Panc1 (cell line): ENCODE measurements around the gene CDK13. TPM values are rescaled to one million over a fixed set of nuclear protein-coding genes. Genes with fewer than 3 reads are reported as not detected.

Experiments
- ATAC-seq: fragments of 200-7000 bp; cut with Tn5 transposase; 2 replicates; pipeline ENCODE4 v1.9.1; 2020; ENCODE audit warnings: mild to moderate bottlenecking, moderate library complexity
- BruUV-seq: library from RNA; stranded (reverse); fragments of 400-500 nt; replicated peaks from 2 replicates; lab custom pipeline; 2021; lab: Mats Ljungman, UMichigan
- CTCF ChIA-PET: fragments of 300-600 bp; sonication (Branson Sonifier 250); formaldehyde crosslinking; loops from one replicate; lab custom pipeline; 2022; ENCODE audit warnings: antibody characterized with exemption; lab: Charles Lee
- POLR2A ChIA-PET: fragments of 300-600 bp; sonication (Branson Sonifier 250); formaldehyde crosslinking; loops from one replicate; lab custom pipeline; 2022; ENCODE audit warnings: antibody characterized with exemption; lab: Charles Lee
- DNase-seq: peaks from one replicate; pipeline ENCODE4 v3.0.0-alpha.2; 2010; ENCODE audit warnings: low read depth, low spot score
- H3K27ac ChIP-seq: 2 replicates; pipeline ENCODE4 v1.5.1; 2011; ENCODE audit warnings: mild to moderate bottlenecking, low read length, inconsistent platforms
- H3K27me3 ChIP-seq: fragments of 200-500 bp; sonication (Bioruptor generic); 2 replicates; pipeline ENCODE4 v1.6.0; 2014; ENCODE audit warnings: low read length, inconsistent platforms; ENCODE audit not compliant: control insufficient read depth, insufficient read depth
- H3K36me3 ChIP-seq: fragments of 200-500 bp; sonication (Bioruptor generic); 2 replicates; pipeline ENCODE4 v1.5.1; 2014; ENCODE audit warnings: inconsistent platforms, mild to moderate bottlenecking, low read length, moderate library complexity; ENCODE audit not compliant: control insufficient read depth, insufficient read depth
- H3K4me1 ChIP-seq: 2 replicates; pipeline ENCODE4 v1.5.1; 2011; ENCODE audit warnings: inconsistent platforms, mild to moderate bottlenecking, low read length, moderate library complexity; ENCODE audit not compliant: control insufficient read depth, insufficient read depth
- H3K4me3 ChIP-seq, 2 experiments: 2 replicates each; pipeline ENCODE4 v1.5.1; 2011 to 2012; ENCODE audit warnings: low read depth in 2 of 2, low read length in 2 of 2, mild to moderate bottlenecking in 2 of 2, inconsistent platforms in 1 of 2, moderate library complexity in 1 of 2
- H3K9me3 ChIP-seq: fragments of 200-500 bp; sonication (Bioruptor generic); 2 replicates; pipeline ENCODE4 v1.5.1; 2014; ENCODE audit warnings: low read depth, mild to moderate bottlenecking, inconsistent platforms, low read length, moderate library complexity; ENCODE audit not compliant: control insufficient read depth, insufficient read depth
- CTCF ChIP-seq: fragments of 450-650 bp; IDR thresholded peaks from 2 replicates; pipeline ENCODE4 v1.5.1; 2017; ENCODE audit warnings: mild to moderate bottlenecking
- POLR2AphosphoS5 ChIP-seq: IDR thresholded peaks from 2 replicates; pipeline ENCODE4 v1.6.1; 2012; ENCODE audit warnings: mild to moderate bottlenecking, low read depth, low read length, moderate library complexity
- REST ChIP-seq, 2 experiments: IDR thresholded peaks; 2 replicates each; pipeline ENCODE4 v1.6.1; 2011 to 2012; ENCODE audit warnings: low read depth in 2 of 2, control low read depth in 1 of 2, low read length in 1 of 2, mild to moderate bottlenecking in 1 of 2, moderate library complexity in 1 of 2; ENCODE audit not compliant: insufficient read depth in 1 of 2
- SIN3A ChIP-seq: IDR thresholded peaks from 2 replicates; pipeline ENCODE4 v1.6.1; 2012; ENCODE audit warnings: low read depth, mild to moderate bottlenecking, low read length, moderate library complexity, borderline replicate concordance; ENCODE audit not compliant: insufficient read depth
- TCF7L2 ChIP-seq: IDR thresholded peaks from 2 replicates; pipeline ENCODE4 v1.6.1; 2011; ENCODE audit warnings: mild to moderate bottlenecking, low read depth, low read length, inconsistent platforms
- in situ Hi-C: cut with HindIII; loops from 2 replicates; pipeline ENCODE4 v1.10.0; 2016; ENCODE audit warnings: low sequenced_read_pairs, low pct_unique_long_range_greater_than_20kb
- intact Hi-C: fragments of 100-400 bp; cut with micrococcal nuclease; formaldehyde crosslinking; loops from one replicate; pipeline ENCODE4 v1.10.0; 2022; ENCODE audit not compliant: unreplicated experiment
- total RNA-seq: library from RNA; stranded (reverse); gene quantifications from one replicate; pipeline ENCODE4 v1.2.1, GENCODE V29; 2021; ENCODE audit not compliant: unreplicated experiment

Gene CDK13
- total RNA-seq, 1 experiment from 2014 or later: 52.0 TPM

GRCh38 chr7:39937366-39938153, 12.5 kb upstream of the CDK13 start:
- ChIA-PET CTCF (no interaction called here), POLR2A (no interaction called here)
- H3K36me3 ChIP-seq: no peaks in the 10 kb centered on the region
- in situ Hi-C loops (no loop called here), intact Hi-C loops (no loop called here)
- DNase-seq: no peak
- no peak overlapping the region for H3K4me3 ChIP-seq
- TF ChIP-seq REST (IDR thresholded peaks at IDR 0.05; ENCODE audit: insufficient read depth in 1 of 2, low read depth in 2 of 2, low read length in 1 of 2) (no peak), POLR2AphosphoS5 (no peak), CTCF (no peak), SIN3A (no peak), TCF7L2 (no peak)
- no TSS peak for BruUV-seq
- H3K27ac ChIP-seq: no peak overlapping the region
- peaks cover 2% of the 10 kb centered on the region; the same call in 1 of the 2 replicates for H3K27me3 ChIP-seq
- ATAC-seq: no peak
- no peaks in the 10 kb centered on the region for H3K9me3 ChIP-seq
- no peaks in the 10 kb centered on the region for H3K4me1 ChIP-seq

- ChIA-PET POLR2A (no interaction called here), CTCF (no interaction called here)
- no peak for DNase-seq
- peaks cover under 1% of the 10 kb centered on the region for H3K4me1 ChIP-seq
- H3K4me3 ChIP-seq: no peak overlapping the region
- no peak overlapping the region for H3K27ac ChIP-seq
- no peaks in the 10 kb centered on the region for H3K9me3 ChIP-seq
- ATAC-seq: no peak
- no peak for TF ChIP-seq SIN3A
- no peak for TF ChIP-seq CTCF
- no peak for TF ChIP-seq POLR2AphosphoS5
- no peak for TF ChIP-seq REST (IDR thresholded peaks at IDR 0.05; ENCODE audit: insufficient read depth in 1 of 2, low read depth in 2 of 2, low read length in 1 of 2)
- TF ChIP-seq TCF7L2: no peak
- no peaks in the 10 kb centered on the region for H3K27me3 ChIP-seq
- intact Hi-C loops (no loop called here), in situ Hi-C loops (no loop called here)
- H3K36me3 ChIP-seq: no peaks in the 10 kb centered on the region
- BruUV-seq: no TSS peak
Measured at GRCh38 chr7:39942883-39943282, 7.2 kb upstream of the CDK13 start.
